AG04449 (cell line): ENCODE data around the gene CACNA1H.

Source experiments
- CTCF ChIA-PET: fragments of 350-600 bp; formaldehyde crosslinking; extraction: SDS; loops from one replicate; lab custom pipeline; 2021; ENCODE audit warnings: antibody characterized with exemption; lab: Yijun Ruan, JAX
- POLR2A ChIA-PET: fragments of 400-600, 350-600 bp; formaldehyde crosslinking; extraction: SDS; loops from one replicate; lab custom pipeline; 2020; ENCODE audit warnings: antibody characterized with exemption, inconsistent platforms; lab: Yijun Ruan, JAX
- DNase-seq: peaks from one replicate; pipeline ENCODE4 v3.0.0-alpha.2; 2010; ENCODE audit warnings: low read depth, low spot score
- H3K4me3 ChIP-seq: 2 replicates; pipeline ENCODE4 v1.5.1; 2011; ENCODE audit warnings: low read depth, mild to moderate bottlenecking, control low read depth, low read length
- CTCF ChIP-seq: IDR thresholded peaks from one replicate; pipeline ENCODE4 v1.5.1; 2011; ENCODE audit warnings: mild to moderate bottlenecking, moderate library complexity, low read length, control low read depth, inconsistent platforms; ENCODE audit not compliant: insufficient read depth; ENCODE audit errors: missing control alignments

Gene CACNA1H

GRCh38 chr16:1108299-1109252, 44.3 kb upstream of the CACNA1H start:
- TF ChIP-seq CTCF, result no peak
- ChIA-PET CTCF (interaction anchor here (1.0 kb wide), 1 partner anchor 84 kb away, joined by 3 read pairs; no protein-coding TSS in a partner anchor), POLR2A (no interaction called here)
- no peak overlapping the region for H3K4me3 ChIP-seq
- DNase-seq, result no peak

- ChIA-PET CTCF (no interaction called here), POLR2A (no interaction called here)
- no peak overlapping the region for H3K4me3 ChIP-seq
- TF ChIP-seq CTCF, result no peak
- no peak for DNase-seq
Measured at GRCh38 chr16:1109648-1110047, 43.3 kb upstream of the CACNA1H start.

- no peak for DNase-seq
- no peak for TF ChIP-seq CTCF
- CTCF ChIA-PET, result no interaction called here
- H3K4me3 ChIP-seq, result no peak overlapping the region
- POLR2A ChIA-PET, result no interaction called here
Measured at GRCh38 chr16:1112506-1113184, 40.3 kb upstream of the CACNA1H start.

GRCh38 chr16:1113489-1113888, 39.4 kb upstream of the CACNA1H start:
- no peak for TF ChIP-seq CTCF
- H3K4me3 ChIP-seq, result no peak overlapping the region
- DNase-seq, result no peak
- POLR2A ChIA-PET, result no interaction called here
- CTCF ChIA-PET, result interaction anchor here (0.5 to 0.6 kb wide), 2 partner anchors 80 to 401 kb away, joined by 3 read pairs; no protein-coding TSS in a partner anchor

GRCh38 chr16:1113889-1114526, 38.9 kb upstream of the CACNA1H start:
- CTCF ChIA-PET, result interaction anchor here (0.5 to 0.6 kb wide), 2 partner anchors 80 to 401 kb away, joined by 3 read pairs; no protein-coding TSS in a partner anchor
- no peak for TF ChIP-seq CTCF
- no peak overlapping the region for H3K4me3 ChIP-seq
- POLR2A ChIA-PET, result no interaction called here
- DNase-seq, result no peak
